Liver (tissue), 9 donors: ENCODE results near the gene SLC4A11. TPM values are rescaled to one million over a fixed set of nuclear protein-coding genes. Genes with fewer than 3 reads are reported as not detected.

Source experiments
- DNase-seq: peaks from one replicate; pipeline ENCODE4 v3.0.0-alpha.2; 2017; ENCODE audit warnings: low spot score
- H3K27ac ChIP-seq, 2 donors: one replicate each; pipeline ENCODE4 v1.7.0; 2013; ENCODE audit warnings: inconsistent platforms in 2 of 2, low read length in 2 of 2, control low read depth in 1 of 2, low read depth in 1 of 2, mild to moderate bottlenecking in 1 of 2
- H3K27me3 ChIP-seq, 4 donors: one replicate each; pipeline versions ENCODE4 v1.6.1 to v1.7.0; 2013; ENCODE audit warnings: low read length in 3 of 4, inconsistent platforms in 1 of 4, mild to moderate bottlenecking in 1 of 4, moderate library complexity in 1 of 4; ENCODE audit not compliant: control insufficient read depth in 4 of 4, insufficient read depth in 4 of 4
- H3K36me3 ChIP-seq, 4 donors: one replicate each; pipeline versions ENCODE4 v1.6.1 to v1.7.0; 2013; ENCODE audit warnings: low read length in 3 of 4, mild to moderate bottlenecking in 3 of 4, low read depth in 1 of 4, moderate library complexity in 1 of 4; ENCODE audit not compliant: control insufficient read depth in 4 of 4, insufficient read depth in 3 of 4
- H3K4me1 ChIP-seq, 4 donors: one replicate each; pipeline versions ENCODE4 v1.6.1 to v1.7.0; 2013; ENCODE audit warnings: low read length in 3 of 4, mild to moderate bottlenecking in 3 of 4, moderate library complexity in 1 of 4; ENCODE audit not compliant: control insufficient read depth in 4 of 4, insufficient read depth in 4 of 4
- H3K4me3 ChIP-seq, 3 donors: one replicate each; pipeline versions ENCODE4 v1.6.1 to v1.7.0; 2013; ENCODE audit warnings: low read length in 3 of 3, control low read depth in 1 of 3, low read depth in 1 of 3, mild to moderate bottlenecking in 1 of 3
- H3K9ac ChIP-seq, 2 donors: one replicate each; pipeline ENCODE4 v1.7.0; 2013; ENCODE audit warnings: low read length in 2 of 2, mild to moderate bottlenecking in 2 of 2, moderate library complexity in 2 of 2, control low read depth in 1 of 2, low read depth in 1 of 2
- H3K9me3 ChIP-seq, 4 donors: one replicate each; pipeline versions ENCODE4 v1.6.1 to v1.7.0; 2013; ENCODE audit warnings: low read length in 3 of 4; ENCODE audit not compliant: control insufficient read depth in 4 of 4
- EGR1 ChIP-seq, 2 donors: IDR thresholded peaks; 2 replicates each; pipeline ENCODE4 v1.6.1; 2016 to 2018; ENCODE audit warnings: antibody characterized with exemption in 2 of 2, low read depth in 2 of 2
- FOXA1 ChIP-seq: IDR thresholded peaks from 2 replicates; pipeline ENCODE4 v1.6.1; 2016; ENCODE audit warnings: antibody characterized with exemption
- FOXA2 ChIP-seq: IDR thresholded peaks from 2 replicates; pipeline ENCODE4 v1.6.1; 2016; ENCODE audit warnings: antibody characterized with exemption
- GABPA ChIP-seq, 2 donors: IDR thresholded peaks in 1 of 2; conservative IDR thresholded peaks in 1 of 2; 2 replicates each; pipeline ENCODE4 v1.6.1; 2016; ENCODE audit warnings: antibody characterized with exemption in 2 of 2, mild to moderate bottlenecking in 1 of 2, moderate library complexity in 1 of 2
- HNF4A ChIP-seq, 2 donors: conservative IDR thresholded peaks; 2 replicates each; pipeline ENCODE4 v1.6.1; 2016; ENCODE audit warnings: antibody characterized with exemption in 2 of 2, mild to moderate bottlenecking in 2 of 2
- HNF4G ChIP-seq: IDR thresholded peaks from 2 replicates; pipeline ENCODE4 v1.6.1; 2016; ENCODE audit warnings: antibody characterized with exemption
- JUND ChIP-seq, 2 donors: IDR thresholded peaks; 2 replicates each; pipeline ENCODE4 v1.6.1; 2016; ENCODE audit warnings: antibody characterized with exemption in 2 of 2
- NR2F2 ChIP-seq: IDR thresholded peaks from 2 replicates; pipeline ENCODE4 v1.6.1; 2016; ENCODE audit warnings: antibody characterized with exemption
- RAD21 ChIP-seq, 2 donors: IDR thresholded peaks; 2 replicates each; pipeline ENCODE4 v1.6.1; 2016; ENCODE audit warnings: antibody characterized with exemption in 2 of 2, mild to moderate bottlenecking in 2 of 2
- RXRA ChIP-seq, 2 donors: IDR thresholded peaks; 2 replicates each; pipeline ENCODE4 v1.6.1; 2017 to 2018; ENCODE audit warnings: antibody characterized with exemption in 2 of 2, mild to moderate bottlenecking in 1 of 2
- SP1 ChIP-seq: IDR thresholded peaks from 2 replicates; pipeline ENCODE4 v1.6.1; 2018; ENCODE audit warnings: antibody characterized with exemption, mild to moderate bottlenecking
- YY1 ChIP-seq: IDR thresholded peaks from 2 replicates; pipeline ENCODE4 v1.6.1; 2016; ENCODE audit warnings: antibody characterized with exemption, mild to moderate bottlenecking
- WGBS: extraction: QIAGEN DNeasy Blood & Tissue Kit; methylation state at CpG from one replicate; pipeline ENCODE4 v1.1.7; 2013; 5-methylcytosine and 5-hydroxymethylcytosine counted together
- polyA plus RNA-seq, 2 donors: library from polyadenylated mRNA; stranded (reverse) in 1 of 2; unstranded in 1 of 2; fragments of 200-250 nt in 1 of 2; fragments of >200 nt in 1 of 2; fragmentation: Nextera tagmentation in 1 of 2; extraction: Ambion mirVana in 1 of 2; gene quantifications; one replicate each; pipeline versions ENCODE4 v1.2.1 to v1.2.3, GENCODE V29; 2013 to 2015
- total RNA-seq, 2 donors: library from RNA; depleted of rRNA; stranded (reverse); fragments of >200 nt; gene quantifications; one replicate each; pipeline ENCODE4 v1.2.3, GENCODE V29; 2014
- TF ChIP-seq, protein P1 (sequence below): IDR thresholded peaks from 2 replicates; pipeline ENCODE4 v1.6.1; 2016; ENCODE audit warnings: antibody characterized with exemption
- TF ChIP-seq, protein P2 (sequence below): IDR thresholded peaks from 2 replicates; pipeline ENCODE4 v1.6.1; 2016; ENCODE audit warnings: antibody characterized with exemption
- TF ChIP-seq, protein P3 (sequence below): IDR thresholded peaks from 2 replicates; pipeline ENCODE4 v1.6.1; 2016; ENCODE audit warnings: antibody characterized with exemption, mild to moderate bottlenecking
- TF ChIP-seq, protein P4 (sequence below): fragments of 150-350 bp; IDR thresholded peaks from 2 replicates; pipeline ENCODE4 v1.5.1; 2017; ENCODE audit warnings: improper control_type of control experiment, low read depth, low read length; ENCODE audit not compliant: missing input control
- donor health status: healthy.
- donor health status: healthy.
- donor health status: healthy.
- donor health status: healthy.
- donor health status: healthy.

Gene SLC4A11
- total and polyA plus RNA-seq, 4 donors = under 0.01 to 0.13 (median 0.06) TPM

DNA sequence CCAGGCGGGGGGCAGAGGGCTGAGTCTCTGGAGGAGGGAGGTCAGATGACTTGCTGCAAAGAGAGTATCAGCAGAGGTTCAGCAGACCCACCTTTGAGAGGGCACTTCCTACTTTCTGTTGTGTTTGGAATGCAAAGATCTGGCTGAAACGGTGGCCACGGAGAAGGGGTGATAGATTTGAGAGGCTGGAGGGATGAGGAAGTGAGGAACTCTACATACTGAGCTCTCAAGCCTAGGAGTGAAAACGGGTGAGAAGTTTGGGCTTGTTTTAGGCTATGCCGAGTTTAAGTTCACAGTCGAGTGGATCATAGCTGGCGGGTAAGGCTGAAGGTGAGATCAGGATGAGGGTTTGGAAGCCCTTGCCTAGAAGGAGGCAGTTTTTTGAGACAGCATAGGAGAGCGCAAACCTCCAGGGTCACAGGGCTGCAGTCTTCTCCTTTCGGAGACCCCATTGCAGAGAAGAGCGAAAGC lies 30.2 kb downstream of the SLC4A11 start:
- Histone ChIP-seq H3K4me1 (peaks cover 4 to 24% (median 13%) of the 10 kb centered on the region in 4 donors), H3K27me3 (no peaks in the 10 kb centered on the region), H3K9ac (peak overlapping the region; percentile 61 to 90), H3K27ac (peak overlapping the region; percentile 67 to 82), H3K36me3 (peaks cover 0 to 6% (median 2%) of the 10 kb centered on the region in 4 donors), H3K4me3 (peak overlapping the region; percentile 78 to 99 (median 93)), H3K9me3 (no peaks in the 10 kb centered on the region)
- 3% methylated on average over 10 of the region's 10 CpGs for WGBS
- no peak for DNase-seq
- no peak for TF ChIP-seq EGR1 (IDR thresholded peaks at IDR 0.05; ENCODE audit: low read depth in 2 of 2)
- TF ChIP-seq, protein P1, sequence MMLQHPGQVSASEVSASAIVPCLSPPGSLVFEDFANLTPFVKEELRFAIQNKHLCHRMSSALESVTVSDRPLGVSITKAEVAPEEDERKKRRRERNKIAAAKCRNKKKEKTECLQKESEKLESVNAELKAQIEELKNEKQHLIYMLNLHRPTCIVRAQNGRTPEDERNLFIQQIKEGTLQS = no peak
- no peak for TF ChIP-seq GABPA (IDR thresholded peaks at IDR 0.05 in 1 of 2, conservative IDR thresholded peaks at IDR 0.05 in 1 of 2)
- TF ChIP-seq RAD21 (IDR thresholded peaks at IDR 0.05) = no peak
- TF ChIP-seq FOXA2 = no peak
- TF ChIP-seq, protein P2, sequence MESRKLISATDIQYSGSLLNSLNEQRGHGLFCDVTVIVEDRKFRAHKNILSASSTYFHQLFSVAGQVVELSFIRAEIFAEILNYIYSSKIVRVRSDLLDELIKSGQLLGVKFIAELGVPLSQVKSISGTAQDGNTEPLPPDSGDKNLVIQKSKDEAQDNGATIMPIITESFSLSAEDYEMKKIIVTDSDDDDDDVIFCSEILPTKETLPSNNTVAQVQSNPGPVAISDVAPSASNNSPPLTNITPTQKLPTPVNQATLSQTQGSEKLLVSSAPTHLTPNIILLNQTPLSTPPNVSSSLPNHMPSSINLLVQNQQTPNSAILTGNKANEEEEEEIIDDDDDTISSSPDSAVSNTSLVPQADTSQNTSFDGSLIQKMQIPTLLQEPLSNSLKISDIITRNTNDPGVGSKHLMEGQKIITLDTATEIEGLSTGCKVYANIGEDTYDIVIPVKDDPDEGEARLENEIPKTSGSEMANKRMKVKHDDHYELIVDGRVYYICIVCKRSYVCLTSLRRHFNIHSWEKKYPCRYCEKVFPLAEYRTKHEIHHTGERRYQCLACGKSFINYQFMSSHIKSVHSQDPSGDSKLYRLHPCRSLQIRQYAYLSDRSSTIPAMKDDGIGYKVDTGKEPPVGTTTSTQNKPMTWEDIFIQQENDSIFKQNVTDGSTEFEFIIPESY = no peak
- TF ChIP-seq, protein P3, sequence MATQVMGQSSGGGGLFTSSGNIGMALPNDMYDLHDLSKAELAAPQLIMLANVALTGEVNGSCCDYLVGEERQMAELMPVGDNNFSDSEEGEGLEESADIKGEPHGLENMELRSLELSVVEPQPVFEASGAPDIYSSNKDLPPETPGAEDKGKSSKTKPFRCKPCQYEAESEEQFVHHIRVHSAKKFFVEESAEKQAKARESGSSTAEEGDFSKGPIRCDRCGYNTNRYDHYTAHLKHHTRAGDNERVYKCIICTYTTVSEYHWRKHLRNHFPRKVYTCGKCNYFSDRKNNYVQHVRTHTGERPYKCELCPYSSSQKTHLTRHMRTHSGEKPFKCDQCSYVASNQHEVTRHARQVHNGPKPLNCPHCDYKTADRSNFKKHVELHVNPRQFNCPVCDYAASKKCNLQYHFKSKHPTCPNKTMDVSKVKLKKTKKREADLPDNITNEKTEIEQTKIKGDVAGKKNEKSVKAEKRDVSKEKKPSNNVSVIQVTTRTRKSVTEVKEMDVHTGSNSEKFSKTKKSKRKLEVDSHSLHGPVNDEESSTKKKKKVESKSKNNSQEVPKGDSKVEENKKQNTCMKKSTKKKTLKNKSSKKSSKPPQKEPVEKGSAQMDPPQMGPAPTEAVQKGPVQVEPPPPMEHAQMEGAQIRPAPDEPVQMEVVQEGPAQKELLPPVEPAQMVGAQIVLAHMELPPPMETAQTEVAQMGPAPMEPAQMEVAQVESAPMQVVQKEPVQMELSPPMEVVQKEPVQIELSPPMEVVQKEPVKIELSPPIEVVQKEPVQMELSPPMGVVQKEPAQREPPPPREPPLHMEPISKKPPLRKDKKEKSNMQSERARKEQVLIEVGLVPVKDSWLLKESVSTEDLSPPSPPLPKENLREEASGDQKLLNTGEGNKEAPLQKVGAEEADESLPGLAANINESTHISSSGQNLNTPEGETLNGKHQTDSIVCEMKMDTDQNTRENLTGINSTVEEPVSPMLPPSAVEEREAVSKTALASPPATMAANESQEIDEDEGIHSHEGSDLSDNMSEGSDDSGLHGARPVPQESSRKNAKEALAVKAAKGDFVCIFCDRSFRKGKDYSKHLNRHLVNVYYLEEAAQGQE = no peak
- no peak for TF ChIP-seq HNF4G
- TF ChIP-seq, protein P4, sequence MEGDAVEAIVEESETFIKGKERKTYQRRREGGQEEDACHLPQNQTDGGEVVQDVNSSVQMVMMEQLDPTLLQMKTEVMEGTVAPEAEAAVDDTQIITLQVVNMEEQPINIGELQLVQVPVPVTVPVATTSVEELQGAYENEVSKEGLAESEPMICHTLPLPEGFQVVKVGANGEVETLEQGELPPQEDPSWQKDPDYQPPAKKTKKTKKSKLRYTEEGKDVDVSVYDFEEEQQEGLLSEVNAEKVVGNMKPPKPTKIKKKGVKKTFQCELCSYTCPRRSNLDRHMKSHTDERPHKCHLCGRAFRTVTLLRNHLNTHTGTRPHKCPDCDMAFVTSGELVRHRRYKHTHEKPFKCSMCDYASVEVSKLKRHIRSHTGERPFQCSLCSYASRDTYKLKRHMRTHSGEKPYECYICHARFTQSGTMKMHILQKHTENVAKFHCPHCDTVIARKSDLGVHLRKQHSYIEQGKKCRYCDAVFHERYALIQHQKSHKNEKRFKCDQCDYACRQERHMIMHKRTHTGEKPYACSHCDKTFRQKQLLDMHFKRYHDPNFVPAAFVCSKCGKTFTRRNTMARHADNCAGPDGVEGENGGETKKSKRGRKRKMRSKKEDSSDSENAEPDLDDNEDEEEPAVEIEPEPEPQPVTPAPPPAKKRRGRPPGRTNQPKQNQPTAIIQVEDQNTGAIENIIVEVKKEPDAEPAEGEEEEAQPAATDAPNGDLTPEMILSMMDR = no peak
- TF ChIP-seq RXRA (IDR thresholded peaks at IDR 0.05) = no peak
- no peak for TF ChIP-seq YY1
- TF ChIP-seq NR2F2 = no peak
- no peak for TF ChIP-seq HNF4A (conservative IDR thresholded peaks at IDR 0.05)
- no peak for TF ChIP-seq JUND (IDR thresholded peaks at IDR 0.05)

DNA sequence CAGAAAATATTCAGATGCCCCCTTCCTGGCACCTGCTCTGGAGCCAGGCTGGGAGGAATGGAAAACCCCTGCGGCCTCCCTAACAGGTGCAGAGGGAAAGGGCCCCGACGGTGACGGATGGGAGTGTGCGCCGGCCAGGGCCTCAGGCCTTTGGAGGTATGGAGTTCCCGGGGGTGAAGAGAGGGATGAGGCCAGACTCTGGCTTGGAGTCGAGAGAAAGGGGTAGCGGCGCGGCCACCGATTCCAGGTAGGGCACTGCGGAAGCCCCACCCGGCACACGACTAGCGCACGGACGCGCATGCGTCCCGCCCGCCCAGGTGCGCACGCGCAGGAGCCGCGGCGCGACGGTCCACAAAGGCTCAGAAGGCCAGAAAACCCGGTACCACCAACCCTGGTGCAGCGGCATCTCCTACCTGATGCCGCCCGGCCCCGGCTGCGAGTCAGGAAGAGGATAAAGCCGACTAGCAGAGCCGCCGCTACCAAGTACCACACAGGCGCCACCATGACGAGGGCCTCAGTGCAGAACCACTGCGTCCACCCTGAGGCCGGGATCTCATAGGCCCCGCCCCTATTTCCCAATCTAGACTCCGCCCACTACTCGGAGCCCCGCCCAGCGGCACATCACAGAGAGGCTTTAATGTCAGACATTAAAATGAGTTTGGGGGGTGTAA lies 34.7 kb downstream of the SLC4A11 start, which contains the start of gene DDRGK1:
TSS of gene DDRGK1 (minus strand) at position 559 of the 671 bp plus-strand sequence. CDS start at position 504, 55 bp downstream.
- Histone ChIP-seq H3K36me3 (peaks cover 2 to 15% (median 8%) of the 10 kb centered on the region in 4 donors), H3K4me1 (peaks cover 6 to 29% (median 18%) of the 10 kb centered on the region in 4 donors), H3K27ac (peak within 1 kb of the TSS; percentile 98 to 99), H3K9ac (peak within 1 kb of the TSS; percentile 63 to 91), H3K27me3 (no peaks in the 10 kb centered on the region), H3K9me3 (no peaks in the 10 kb centered on the region), H3K4me3 (peak within 1 kb of the TSS; percentile 74 to 99 (median 95))
- WGBS = under 1% methylated on average over 48 of the region's 48 CpGs
- peak; percentile 97 for DNase-seq
- TF ChIP-seq GABPA (IDR thresholded peaks at IDR 0.05 in 1 of 2, conservative IDR thresholded peaks at IDR 0.05 in 1 of 2) = peak in 1 of 2 donors; percentile 25
- TF ChIP-seq YY1 = peak; percentile 92
- peak; percentile 31 for TF ChIP-seq SP1
- TF ChIP-seq FOXA1 = no peak
- no peak for TF ChIP-seq NR2F2
